ENCODE results near the gene EEF1AKMT4.

The EEF1AKMT4 gene

DNA sequence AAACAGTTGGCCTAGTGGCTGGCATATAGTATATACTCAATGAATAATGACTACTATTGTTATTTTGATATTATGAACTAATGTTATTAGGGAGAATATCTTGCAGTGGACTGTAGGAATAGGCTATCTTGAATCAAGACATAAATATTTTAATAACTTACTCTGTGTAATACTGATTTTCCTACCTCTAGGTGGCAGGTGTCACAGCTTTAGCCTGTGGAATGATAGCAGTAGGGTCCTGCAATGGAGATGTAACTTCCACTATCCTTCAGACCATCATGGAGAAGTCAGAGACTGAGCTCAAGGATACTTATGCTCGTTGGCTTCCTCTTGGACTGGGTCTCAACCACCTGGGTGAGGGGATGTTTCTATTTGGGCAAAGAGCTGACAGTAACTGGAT is 56.1 kb downstream of the EEF1AKMT4 start:
- no peak for DNase-seq

DNA sequence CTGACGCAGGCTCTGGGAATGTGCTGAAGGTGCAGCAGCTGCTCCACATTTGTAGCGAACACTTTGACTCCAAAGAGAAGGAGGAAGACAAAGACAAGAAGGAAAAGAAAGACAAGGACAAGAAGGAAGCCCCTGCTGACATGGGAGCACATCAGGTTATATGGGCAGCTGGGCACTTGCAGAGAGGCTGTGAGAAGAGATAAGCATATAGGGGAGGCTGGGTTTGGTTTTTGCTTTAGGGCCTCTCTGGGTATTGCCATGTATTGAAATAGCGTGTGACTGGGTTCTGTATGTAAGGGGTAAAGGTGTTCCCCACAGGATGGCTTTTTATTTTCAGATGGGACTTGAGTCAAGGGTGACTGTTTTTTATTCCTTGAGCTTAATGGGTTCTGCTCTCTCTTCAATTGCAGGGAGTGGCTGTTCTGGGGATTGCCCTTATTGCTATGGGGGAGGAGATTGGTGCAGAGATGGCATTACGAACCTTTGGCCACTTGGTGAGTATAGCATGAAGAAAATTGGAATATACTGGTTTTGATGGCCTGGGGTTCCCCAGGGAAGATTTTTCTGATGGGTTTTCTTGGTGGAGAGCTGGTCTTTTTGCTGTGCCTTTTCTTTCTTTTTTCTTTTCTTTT is 57.0 kb downstream of the EEF1AKMT4 start:
- DNase-seq, result no peak

DNA sequence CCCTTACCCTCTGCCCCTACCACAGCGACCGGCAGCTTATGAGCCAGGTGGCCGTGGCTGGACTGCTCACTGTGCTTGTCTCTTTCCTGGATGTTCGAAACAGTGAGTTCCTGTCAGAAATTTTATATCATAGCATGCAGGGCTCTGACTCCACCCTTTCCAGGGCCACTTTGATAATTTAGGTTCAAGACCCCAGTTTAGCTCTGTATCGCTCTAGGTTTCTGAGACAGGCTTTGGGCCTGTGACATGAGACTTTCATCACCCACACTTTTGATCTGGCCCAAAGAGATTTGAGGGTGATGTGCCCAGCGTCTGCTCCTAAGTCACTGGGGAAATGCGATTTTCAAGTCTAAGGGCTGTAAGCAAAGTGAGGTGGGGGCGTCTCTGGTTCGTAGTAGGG is 58.4 kb downstream of the EEF1AKMT4 start:
- DNase-seq, result no peak

All from NCI-H774 (cell line).